Lower lobe of right lung (tissue), 2 donors: ENCODE results near the gene TYW3. TPM values are rescaled to one million over a fixed set of nuclear protein-coding genes. Genes with fewer than 3 reads are reported as not detected.

ENCODE experiments used
- ATAC-seq, 2 donors: fragments of 200-7000 bp; cut with Tn5 transposase; one replicate each; pipeline ENCODE4 v1.9.1; 2020 to 2022; ENCODE audit warnings: mild to moderate bottlenecking in 2 of 2, moderate library complexity in 2 of 2
- DNase-seq: peaks from one replicate; pipeline ENCODE4 v3.0.0-alpha.2; 2020
- H3K27ac ChIP-seq: fragments of 200-600 bp; one replicate; pipeline ENCODE4 v1.8.0; 2022
- H3K27me3 ChIP-seq: fragments of 200-600 bp; one replicate; pipeline ENCODE4 v1.8.0; 2022; ENCODE audit warnings: low read depth
- H3K36me3 ChIP-seq: fragments of 200-600 bp; one replicate; pipeline ENCODE4 v1.8.0; 2022; ENCODE audit warnings: mild to moderate bottlenecking
- H3K4me1 ChIP-seq: fragments of 200-600 bp; one replicate; pipeline ENCODE4 v1.8.0; 2022
- H3K4me3 ChIP-seq: fragments of 200-600 bp; one replicate; pipeline ENCODE4 v1.8.0; 2022; ENCODE audit warnings: mild to moderate bottlenecking
- H3K9me3 ChIP-seq: fragments of 200-600 bp; one replicate; pipeline ENCODE4 v1.8.0; 2022
- CTCF ChIP-seq: fragments of 200-600 bp; IDR thresholded peaks from one replicate; pipeline ENCODE4 v1.8.0; 2022; ENCODE audit warnings: antibody characterized with exemption, mild to moderate bottlenecking
- intact Hi-C: fragments of 100-400 bp; cut with DNase I; formaldehyde crosslinking; loops from one replicate; pipeline ENCODE4 v1.11.0; 2022
- total RNA-seq: library from RNA; stranded (reverse); fragmentation: NEBNext Ultra II Directional; extraction: Animal tissue kit (Norgen Biotek cat#: 25700); gene quantifications from one replicate; pipeline ENCODE4 v1.2.1, GENCODE V29; 2021
- donor health status: DM: no; HTN: yes; CAD: no; lungs with severe emphysema.

Gene TYW3
- total RNA-seq, 1 donor from 2014 or later, result 21.6 TPM

- H3K36me3 ChIP-seq, result no peaks in the 10 kb centered on the region
- H3K27me3 ChIP-seq, result no peaks in the 10 kb centered on the region
- H3K9me3 ChIP-seq, result no peaks in the 10 kb centered on the region
- no peak overlapping the region for H3K27ac ChIP-seq
- no peak overlapping the region for H3K4me3 ChIP-seq
- intact Hi-C loops, result no loop called here
- H3K4me1 ChIP-seq, result no peaks in the 10 kb centered on the region
- TF ChIP-seq CTCF, result no peak
- ATAC-seq (no peak), DNase-seq (no peak)
Measured at GRCh38 chr1:74777525-74777924, 44.6 kb downstream of the TYW3 start.

GRCh38 chr1:74779750-74780149 is 46.8 kb downstream of the TYW3 start:
- ATAC-seq (no peak), DNase-seq (no peak)
- intact Hi-C loops, result no loop called here
- Histone ChIP-seq H3K27ac (no peak overlapping the region), H3K27me3 (no peaks in the 10 kb centered on the region), H3K4me3 (no peak overlapping the region), H3K36me3 (no peaks in the 10 kb centered on the region), H3K9me3 (no peaks in the 10 kb centered on the region), H3K4me1 (no peaks in the 10 kb centered on the region)
- TF ChIP-seq CTCF, result no peak

GRCh38 chr1:74780594-74780993 is 47.6 kb downstream of the TYW3 start:
- no peak for DNase-seq
- ATAC-seq, result no peak

GRCh38 chr1:74785944-74786343 is 53.0 kb downstream of the TYW3 start:
- Histone ChIP-seq H3K27me3 (no peaks in the 10 kb centered on the region), H3K4me1 (no peaks in the 10 kb centered on the region), H3K4me3 (no peak overlapping the region), H3K27ac (no peak overlapping the region), H3K9me3 (no peaks in the 10 kb centered on the region), H3K36me3 (no peaks in the 10 kb centered on the region)
- ATAC-seq (no peak), DNase-seq (no peak)
- intact Hi-C loops, result no loop called here
- TF ChIP-seq CTCF, result no peak

More at GRCh38 chr1:74780594-74780993, 47.6 kb downstream of the TYW3 start:
- Histone ChIP-seq H3K9me3 (no peaks in the 10 kb centered on the region), H3K36me3 (no peaks in the 10 kb centered on the region), H3K4me3 (no peak overlapping the region), H3K27ac (no peak overlapping the region), H3K4me1 (no peaks in the 10 kb centered on the region), H3K27me3 (no peaks in the 10 kb centered on the region)
- no peak for TF ChIP-seq CTCF
- intact Hi-C loops, result no loop called here

- Histone ChIP-seq H3K4me3 (no peak overlapping the region), H3K9me3 (no peaks in the 10 kb centered on the region), H3K27me3 (peaks cover 3% of the 10 kb centered on the region), H3K36me3 (no peaks in the 10 kb centered on the region), H3K27ac (no peak overlapping the region), H3K4me1 (no peaks in the 10 kb centered on the region)
- no peak for TF ChIP-seq CTCF
- ATAC-seq (no peak), DNase-seq (no peak)
- intact Hi-C loops, result no loop called here
Measured at GRCh38 chr1:74790453-74790852, 57.5 kb downstream of the TYW3 start.

- Histone ChIP-seq H3K4me1 (no peaks in the 10 kb centered on the region), H3K36me3 (no peaks in the 10 kb centered on the region), H3K9me3 (no peaks in the 10 kb centered on the region), H3K27me3 (peaks cover 3% of the 10 kb centered on the region), H3K27ac (no peak overlapping the region), H3K4me3 (no peak overlapping the region)
- TF ChIP-seq CTCF, result no peak
- ATAC-seq, result no peak
- intact Hi-C loops, result no loop called here
- no peak for DNase-seq
Measured at GRCh38 chr1:74791491-74791890, 58.5 kb downstream of the TYW3 start.
